DOHH2 (cell line): ENCODE measurements around the gene NR3C2.

Source experiments
- H3F3A ChIP-seq: fragments of 200-600 bp; sonication (generic), shearing (Covaris generic); 2 replicates; pipeline ENCODE4 v1.6.0; 2016; ENCODE audit warnings: antibody characterized with exemption, mild to moderate bottlenecking; ENCODE audit not compliant: control insufficient read depth, insufficient read depth
- H3K27ac ChIP-seq: fragments of 200-600 bp; sonication (generic); 2 replicates; pipeline ENCODE4 v1.5.1; 2014; ENCODE audit warnings: low read depth, mild to moderate bottlenecking, low read length, moderate library complexity
- H3K27me3 ChIP-seq: fragments of 200-600 bp; sonication (generic); 2 replicates; pipeline ENCODE4 v1.6.1; 2014; ENCODE audit warnings: mild to moderate bottlenecking, low read length, mixed read lengths; ENCODE audit not compliant: control insufficient read depth
- H3K36me3 ChIP-seq: fragments of 200-600 bp; sonication (generic); 2 replicates; pipeline ENCODE4 v1.6.1; 2014; ENCODE audit warnings: mild to moderate bottlenecking, low read length, moderate library complexity, mixed read lengths; ENCODE audit not compliant: control insufficient read depth
- H3K4me1 ChIP-seq: fragments of 200-600 bp; sonication (generic); 2 replicates; pipeline ENCODE4 v1.6.1; 2014; ENCODE audit warnings: mild to moderate bottlenecking, low read length, mixed read lengths; ENCODE audit not compliant: control insufficient read depth
- H3K4me2 ChIP-seq: fragments of 200-600 bp; sonication (generic); 2 replicates; pipeline ENCODE4 v1.6.0; 2014; ENCODE audit warnings: mild to moderate bottlenecking, low read length, moderate library complexity
- H3K4me3 ChIP-seq: fragments of 200-600 bp; sonication (generic); 2 replicates; pipeline ENCODE4 v1.5.1; 2014; ENCODE audit warnings: mild to moderate bottlenecking, low read length, mixed read lengths
- H3K79me2 ChIP-seq: fragments of 200-600 bp; sonication (generic); 2 replicates; pipeline ENCODE4 v1.6.1; 2014; ENCODE audit warnings: mild to moderate bottlenecking, low read length, mixed read lengths; ENCODE audit not compliant: control insufficient read depth
- H3K9me2 ChIP-seq: fragments of 200-600 bp; sonication (generic); replicated peaks from 2 replicates; pipeline ENCODE4 v1.6.1; 2014; ENCODE audit warnings: mild to moderate bottlenecking, low read length, mixed read lengths; ENCODE audit not compliant: control insufficient read depth
- H3K9me3 ChIP-seq: fragments of 200-600 bp; sonication (generic); 2 replicates; pipeline ENCODE4 v1.6.1; 2014; ENCODE audit warnings: antibody characterized with exemption, low read length, mixed read lengths; ENCODE audit not compliant: control insufficient read depth, insufficient read depth
- H4K20me1 ChIP-seq: fragments of 200-600 bp; sonication (generic); 2 replicates; pipeline ENCODE4 v1.6.0; 2014; ENCODE audit warnings: low read depth, mild to moderate bottlenecking, antibody characterized with exemption, low read length, moderate library complexity; ENCODE audit not compliant: control insufficient read depth, insufficient read depth
- CTCF ChIP-seq: fragments of 200-600 bp; sonication (generic); IDR thresholded peaks from one replicate; pipeline ENCODE4 v1.5.1; 2014; ENCODE audit warnings: antibody characterized with exemption, mild to moderate bottlenecking, low read depth, low read length; ENCODE audit not compliant: poor library complexity, severe bottlenecking
- EZH2phosphoT487 ChIP-seq: fragments of 200-600 bp; sonication (generic); IDR thresholded peaks from 2 replicates; pipeline ENCODE4 v1.6.1; 2017; ENCODE audit warnings: borderline replicate concordance, mild to moderate bottlenecking, antibody characterized with exemption, low read length, moderate library complexity, mixed read lengths

The NR3C2 gene

GRCh38 chr4:148034813-148035212, 407.4 kb downstream of the NR3C2 start:
- Histone ChIP-seq H3K27me3 (no peaks in the 10 kb centered on the region), H3K27ac (no peak overlapping the region), H3F3A (no peaks in the 10 kb centered on the region), H3K4me3 (no peak overlapping the region), H3K4me1 (no peaks in the 10 kb centered on the region), H3K79me2 (no peaks in the 10 kb centered on the region), H4K20me1 (no peaks in the 10 kb centered on the region), H3K9me3 (no peaks in the 10 kb centered on the region), H3K4me2 (no peak overlapping the region), H3K9me2 (no peaks in the 10 kb centered on the region), H3K36me3 (no peaks in the 10 kb centered on the region)
- TF ChIP-seq CTCF = no peak
- no peak for TF ChIP-seq EZH2phosphoT487

GRCh38 chr4:148030193-148030873, 411.9 kb downstream of the NR3C2 start:
- Histone ChIP-seq H3K9me2 (no peaks in the 10 kb centered on the region), H3K4me3 (no peak overlapping the region), H3K36me3 (no peaks in the 10 kb centered on the region), H3K27me3 (no peaks in the 10 kb centered on the region), H3K9me3 (no peaks in the 10 kb centered on the region), H3K79me2 (no peaks in the 10 kb centered on the region), H3K4me2 (no peak overlapping the region), H3F3A (no peaks in the 10 kb centered on the region), H3K27ac (no peak overlapping the region), H3K4me1 (no peaks in the 10 kb centered on the region), H4K20me1 (no peaks in the 10 kb centered on the region)
- TF ChIP-seq CTCF = no peak
- TF ChIP-seq EZH2phosphoT487 = no peak

- no peak overlapping the region for H3K27ac ChIP-seq
- no peaks in the 10 kb centered on the region for H3F3A ChIP-seq
- H3K4me2 ChIP-seq = no peak overlapping the region
- H4K20me1 ChIP-seq = no peaks in the 10 kb centered on the region
- H3K9me2 ChIP-seq = no peaks in the 10 kb centered on the region
- H3K4me1 ChIP-seq = no peaks in the 10 kb centered on the region
- H3K4me3 ChIP-seq = no peak overlapping the region
- H3K27me3 ChIP-seq = no peaks in the 10 kb centered on the region
- no peak for TF ChIP-seq EZH2phosphoT487
- TF ChIP-seq CTCF = no peak
- H3K79me2 ChIP-seq = no peaks in the 10 kb centered on the region
- H3K36me3 ChIP-seq = no peaks in the 10 kb centered on the region
- H3K9me3 ChIP-seq = no peaks in the 10 kb centered on the region
Measured at GRCh38 chr4:148029781-148030180, 412.4 kb downstream of the NR3C2 start.
